HG03097 (cell line): Measurements from ENCODE around the gene GEMIN7.
"Not testable (repeated sequence)": the region's sequence is repeated elsewhere in the genome, so short reads cannot be mapped to it uniquely, and the experiment has no call there.

Source experiments
- ATAC-seq: cut with Tn5 transposase; IDR thresholded peaks from one replicate; pipeline ENCODE4 v1.9.1; 2021; ENCODE audit not compliant: unreplicated experiment, low FRiP score

Gene GEMIN7

DNA sequence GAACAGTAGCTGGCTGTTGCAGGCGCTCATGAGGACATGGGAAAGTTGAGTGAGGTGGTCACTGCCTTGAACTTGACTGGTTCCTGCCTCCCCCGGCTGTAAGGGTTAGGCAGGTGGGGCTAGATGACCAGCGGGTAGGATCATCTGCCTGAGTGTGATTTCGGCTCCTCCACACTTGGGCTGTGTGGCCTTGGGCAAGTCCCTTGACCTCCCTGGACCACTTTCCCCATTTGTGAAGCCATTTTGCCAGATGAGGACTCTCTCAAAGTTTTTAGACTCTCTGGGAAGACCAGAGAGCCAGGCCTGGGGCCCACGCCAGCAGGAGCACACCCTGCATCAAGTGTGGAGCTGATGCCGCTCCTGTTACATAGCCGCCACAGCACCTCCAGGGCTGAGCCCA is 23.4 kb downstream of the GEMIN7 start:
- no peak for ATAC-seq

DNA sequence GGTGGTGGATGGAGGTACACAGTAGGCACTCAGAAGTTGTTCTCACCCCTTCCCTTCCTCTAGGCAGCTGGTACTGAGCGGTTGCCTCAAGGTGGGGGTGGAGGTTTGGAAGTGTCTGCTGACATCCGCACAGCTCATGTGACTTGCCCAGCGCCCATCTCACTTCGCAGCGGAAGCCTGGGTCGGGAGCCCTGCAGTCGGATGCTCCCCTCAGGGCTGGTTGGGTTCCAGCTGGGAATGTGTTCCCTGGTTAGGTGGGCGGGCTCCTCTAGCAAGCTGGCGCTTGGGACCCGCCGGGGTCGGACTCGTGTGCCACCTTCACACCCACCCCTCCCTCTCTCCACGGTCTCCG is 24.1 kb downstream of the GEMIN7 start:
- no peak for ATAC-seq

DNA sequence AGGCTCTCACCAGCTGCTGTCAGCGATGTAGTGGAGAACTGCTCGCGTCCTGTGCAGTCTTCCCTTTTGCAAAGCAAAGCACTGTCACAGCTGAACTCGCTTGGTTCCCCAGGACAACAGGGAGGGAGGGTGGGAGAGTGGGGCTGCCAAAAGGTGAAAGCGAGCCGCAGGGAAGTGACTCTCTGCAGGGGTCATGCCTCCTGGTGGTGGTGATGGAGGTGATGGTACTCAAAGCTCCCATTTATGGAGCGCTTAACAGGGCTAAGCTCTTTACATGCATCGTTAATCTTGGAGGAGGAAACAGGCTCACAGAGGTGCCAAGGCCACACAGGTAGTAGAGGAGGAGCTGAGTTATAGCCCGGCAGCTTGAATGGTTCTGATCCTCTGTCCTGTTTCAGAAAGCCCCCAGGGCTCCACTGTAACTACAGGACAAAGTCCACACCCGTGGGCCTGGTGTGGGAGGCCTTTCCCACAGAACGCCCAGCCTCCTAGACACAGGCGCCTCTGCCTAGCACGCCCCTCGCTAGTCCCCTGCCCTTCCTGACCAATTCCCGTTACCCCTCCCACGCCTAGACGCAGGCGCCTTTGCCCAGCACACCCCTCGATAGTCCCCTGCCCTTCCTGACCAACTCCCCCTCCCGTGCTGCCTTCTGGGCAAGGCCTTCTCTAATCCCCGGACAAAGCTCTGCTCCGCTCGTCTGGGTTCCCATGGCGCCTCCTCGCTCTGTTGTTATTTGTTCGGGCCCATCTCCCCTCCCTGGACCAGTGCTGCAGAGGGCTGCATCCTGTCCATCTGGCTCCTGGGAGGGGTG is 24.7 kb downstream of the GEMIN7 start:
- no peak for ATAC-seq

DNA sequence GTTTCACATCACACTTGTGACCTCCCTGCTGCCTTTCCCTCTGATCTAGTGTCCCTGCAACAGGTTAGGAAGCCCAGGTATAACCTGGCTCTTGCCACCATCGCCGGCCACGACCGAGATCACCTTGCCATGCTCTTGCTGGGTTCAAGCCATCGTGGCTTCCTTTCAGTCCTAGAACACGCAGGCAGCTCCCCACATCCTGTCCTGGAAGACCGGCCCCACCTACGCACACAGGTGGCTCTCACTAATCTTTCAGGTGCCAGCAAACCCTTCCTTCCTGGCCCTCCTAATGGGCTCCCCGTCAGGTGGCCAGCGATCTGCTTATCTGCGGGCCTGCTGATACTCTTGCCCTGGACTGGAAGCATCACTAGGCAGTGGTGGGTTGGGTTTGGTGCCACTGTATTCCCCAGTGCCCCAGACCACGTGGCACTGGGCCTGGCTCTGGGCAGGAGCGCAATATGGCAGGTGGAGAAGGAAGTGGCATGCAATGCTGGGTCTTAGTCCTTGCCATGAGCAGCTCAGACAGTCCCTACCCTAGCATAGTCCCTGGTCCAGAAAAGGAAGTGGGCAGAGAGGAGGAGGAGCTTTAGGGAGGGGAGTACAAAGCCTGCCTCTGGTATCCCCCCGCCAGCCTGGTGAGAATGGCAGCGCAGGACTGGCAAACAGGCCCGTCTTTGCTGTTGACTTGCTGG is 25.7 kb downstream of the GEMIN7 start:
- ATAC-seq, result no peak

DNA sequence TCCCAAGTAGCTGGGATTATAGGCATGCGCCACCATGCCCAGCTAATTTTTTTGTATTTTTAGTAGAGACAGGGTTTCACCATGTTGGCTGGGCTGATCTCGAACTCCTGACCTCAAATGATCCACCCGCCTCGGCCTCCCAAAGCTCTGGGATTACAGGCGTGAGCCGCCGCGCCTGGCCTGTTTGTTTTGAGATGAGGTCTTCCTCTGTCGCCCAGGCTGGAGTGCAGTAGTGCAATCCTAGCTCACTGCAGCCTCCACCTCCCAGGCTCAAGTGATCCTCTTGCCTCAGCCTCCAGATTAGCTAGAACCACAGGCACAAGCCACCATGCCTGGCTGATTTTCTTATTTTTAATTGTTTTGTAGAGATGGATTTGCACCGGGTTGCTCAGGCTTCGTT is 27.3 kb downstream of the GEMIN7 start:
- ATAC-seq, result not testable (repeated sequence)

DNA sequence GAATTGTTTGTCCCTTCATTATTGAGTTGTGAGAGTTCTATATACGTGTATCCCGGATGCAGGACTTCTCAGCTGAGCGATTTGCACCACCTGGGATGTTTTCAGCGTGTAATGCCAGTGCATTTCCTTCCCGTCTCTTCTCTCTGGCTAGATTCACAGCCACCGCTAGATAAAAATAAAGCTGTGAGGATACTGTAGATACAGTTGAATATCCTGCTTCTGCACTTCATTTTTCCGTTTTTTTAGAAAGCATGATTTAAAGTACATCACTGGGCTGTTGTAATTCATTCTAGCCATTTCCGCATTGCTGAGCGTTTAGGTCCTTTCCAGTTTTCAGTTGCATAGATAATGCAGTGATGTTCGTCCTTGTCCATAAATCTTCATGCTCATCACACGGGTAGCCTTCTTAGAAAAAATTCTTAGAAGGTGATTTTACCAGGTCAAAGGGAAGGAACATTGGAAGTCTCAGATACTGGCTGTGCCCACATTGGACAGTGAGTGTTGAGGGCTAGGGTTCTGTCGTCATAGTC is 28.6 kb downstream of the GEMIN7 start:
- no peak for ATAC-seq

DNA sequence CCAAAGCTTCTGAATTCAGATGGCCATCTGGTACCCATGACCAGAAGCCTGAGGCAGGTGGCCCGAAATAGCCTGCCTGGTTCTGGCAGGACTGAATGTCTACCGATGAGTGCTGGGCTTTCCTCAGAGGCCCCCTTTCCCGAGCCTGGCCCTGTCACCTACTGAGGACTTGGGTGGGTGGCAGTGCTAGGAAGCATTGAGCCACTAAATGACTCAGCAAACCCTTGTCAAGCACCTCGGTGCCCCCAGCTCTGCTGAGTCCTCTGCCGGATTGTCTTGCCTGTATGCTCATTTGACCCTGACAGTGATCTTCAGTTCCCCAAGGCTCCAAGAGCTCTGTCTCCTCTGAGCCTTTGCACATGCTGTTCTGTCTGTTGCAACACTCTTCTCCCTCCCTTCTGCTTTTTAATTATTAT is 31.8 kb downstream of the GEMIN7 start:
- no peak for ATAC-seq

DNA sequence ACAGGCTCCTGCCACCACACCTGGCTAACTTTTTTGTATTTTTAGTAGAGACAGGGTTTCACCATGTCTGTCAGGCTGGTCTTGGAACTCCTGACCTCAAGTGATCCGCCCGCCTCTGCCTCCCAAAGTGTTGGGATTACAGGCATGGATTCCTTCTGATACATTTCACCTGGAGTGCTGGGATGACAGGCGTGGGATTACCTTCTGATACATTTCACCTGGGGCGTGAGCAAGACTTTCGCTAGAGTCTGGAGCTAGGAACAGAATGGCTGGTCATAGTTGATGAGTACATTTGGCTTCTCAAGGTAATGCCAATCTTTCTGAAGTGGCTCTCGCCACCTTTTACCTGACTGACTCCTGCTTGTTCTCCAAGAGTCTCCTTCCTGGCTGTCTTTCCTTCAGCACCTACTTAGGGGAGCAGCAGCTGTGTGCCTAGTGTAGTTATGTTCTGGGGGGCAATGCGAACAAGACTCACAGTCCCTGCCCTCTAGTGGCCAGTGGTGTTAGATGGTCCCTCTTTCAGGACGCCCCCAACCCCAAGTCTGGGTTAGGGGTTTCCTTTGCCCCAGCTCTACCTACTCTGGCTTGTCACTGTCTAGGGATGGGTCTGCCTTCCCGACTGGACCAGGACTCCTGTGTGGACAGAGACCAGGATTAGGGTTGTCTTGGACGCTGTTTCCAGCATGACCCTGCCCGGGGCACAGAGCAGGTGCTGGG is 33.2 kb downstream of the GEMIN7 start:
- no peak for ATAC-seq

DNA sequence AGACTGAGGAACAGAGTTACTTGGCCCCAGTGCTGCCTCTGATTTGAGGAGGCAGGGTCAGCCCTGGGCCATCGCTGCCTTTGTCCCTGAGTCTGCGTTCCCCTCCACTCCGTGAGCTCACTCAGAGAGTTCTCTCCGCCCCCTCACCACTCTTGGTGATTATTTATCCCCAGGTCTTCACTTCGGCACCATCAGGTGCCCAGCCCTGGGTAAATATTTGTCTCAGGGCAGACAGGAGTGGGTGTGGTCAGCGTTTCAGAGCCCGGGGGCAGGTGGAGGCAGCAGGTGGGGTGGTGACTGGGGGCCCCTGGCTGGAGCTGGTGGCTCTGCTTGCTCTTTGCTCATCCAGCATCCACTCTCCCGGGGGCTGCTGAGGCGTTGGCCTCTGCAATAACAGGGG is 34.6 kb downstream of the GEMIN7 start:
- no peak for ATAC-seq

DNA sequence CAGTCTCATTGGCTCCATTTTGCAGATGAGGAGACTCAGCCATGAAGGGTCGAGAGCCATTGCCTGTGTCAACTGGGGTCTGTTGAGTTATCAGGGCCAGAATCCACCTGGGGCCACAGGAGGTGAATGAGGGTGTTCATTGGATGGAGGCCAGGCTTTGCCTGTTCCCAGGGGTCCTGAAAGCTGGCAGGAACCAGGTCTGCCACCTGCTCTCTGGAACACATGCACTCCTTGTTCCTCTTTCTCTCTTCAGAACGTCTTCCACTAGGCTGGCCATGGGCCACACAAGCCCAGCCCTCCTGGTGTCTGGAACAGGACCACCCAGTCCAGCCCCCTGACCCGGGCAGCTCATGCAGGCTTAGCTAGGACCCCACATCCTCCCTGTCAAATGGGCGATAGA is 35.1 kb downstream of the GEMIN7 start:
- no peak for ATAC-seq

DNA sequence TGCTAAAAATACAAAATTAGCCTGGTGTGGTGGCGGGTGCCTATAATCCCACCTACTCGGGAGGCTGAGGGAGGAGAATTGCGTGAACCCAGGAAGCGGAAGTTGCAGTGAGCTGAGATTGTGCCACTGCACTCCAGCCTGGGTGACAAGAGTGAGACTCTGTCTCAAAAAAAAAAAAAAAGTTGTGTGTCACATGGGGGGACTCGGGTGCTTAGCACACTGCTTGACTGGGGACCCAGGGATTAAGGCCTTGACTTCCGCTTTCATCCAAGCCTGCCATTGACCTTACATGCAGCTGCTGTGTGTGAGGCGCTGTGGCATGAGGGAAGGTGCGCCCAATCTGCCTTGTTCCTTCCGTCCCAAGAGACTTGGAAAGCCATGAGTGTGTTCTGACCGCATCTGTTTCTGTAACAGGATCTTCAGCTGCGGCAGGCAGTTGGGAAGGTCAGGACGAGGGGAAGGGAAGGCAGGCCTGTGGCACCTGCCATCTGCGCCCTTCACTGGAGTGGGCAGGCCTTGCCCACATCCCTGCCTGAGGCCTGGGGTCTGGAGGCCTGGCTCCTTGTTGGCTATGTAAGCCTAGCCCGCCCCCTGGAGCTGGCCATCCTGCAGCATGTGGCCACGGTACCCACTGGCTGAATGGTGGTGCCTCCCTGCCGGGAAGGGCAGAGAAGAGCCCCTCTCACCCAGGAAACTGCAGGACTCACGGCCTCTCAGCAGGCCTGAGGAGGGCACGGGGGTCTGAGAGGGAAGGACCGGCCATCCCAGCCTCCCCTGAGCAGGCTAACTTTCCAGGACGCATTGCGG is 37.0 kb downstream of the GEMIN7 start:
- ATAC-seq, result no peak

DNA sequence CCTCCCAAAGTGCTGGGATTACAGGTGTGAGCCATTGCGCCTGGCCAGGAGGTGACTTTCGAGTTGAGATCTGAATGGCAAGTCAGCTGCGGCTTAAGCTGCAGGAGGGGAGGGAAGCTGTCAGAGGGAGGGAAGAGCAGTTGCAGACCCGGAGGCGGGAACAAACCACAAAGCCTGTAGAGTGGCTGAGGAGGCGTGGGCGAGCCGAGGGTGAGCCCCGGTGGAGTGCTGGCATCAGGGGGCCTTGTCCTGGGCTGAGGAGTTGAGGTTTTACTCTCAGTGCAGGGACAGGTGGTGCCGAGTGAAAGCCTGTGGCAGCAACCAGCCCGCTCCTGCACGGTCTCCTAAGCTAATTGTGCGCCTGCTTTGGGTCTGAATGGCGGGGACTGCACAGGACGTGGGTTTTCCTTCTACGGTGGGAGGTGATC is 38.1 kb downstream of the GEMIN7 start:
- no peak for ATAC-seq

DNA sequence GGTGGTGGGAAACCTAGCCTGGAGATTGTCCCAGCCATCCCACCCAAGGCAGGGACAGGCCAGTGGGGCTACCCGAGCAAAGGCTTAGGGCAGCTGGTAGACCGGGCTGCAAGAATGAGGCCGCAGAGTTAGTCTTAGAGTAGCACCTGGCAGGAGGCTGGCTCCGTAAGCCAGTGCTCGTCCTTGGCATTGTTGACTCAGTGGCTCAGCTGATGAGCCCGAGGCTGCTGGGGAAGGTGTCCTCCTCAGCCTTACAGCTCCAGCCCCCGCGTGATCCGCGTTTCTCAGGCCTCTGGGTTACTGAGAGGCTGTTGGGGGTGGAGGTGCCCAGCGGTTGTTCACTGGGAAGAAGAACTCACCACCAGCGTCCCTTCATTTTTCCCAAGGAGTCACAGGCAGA is 38.6 kb downstream of the GEMIN7 start:
- ATAC-seq, result no peak

DNA sequence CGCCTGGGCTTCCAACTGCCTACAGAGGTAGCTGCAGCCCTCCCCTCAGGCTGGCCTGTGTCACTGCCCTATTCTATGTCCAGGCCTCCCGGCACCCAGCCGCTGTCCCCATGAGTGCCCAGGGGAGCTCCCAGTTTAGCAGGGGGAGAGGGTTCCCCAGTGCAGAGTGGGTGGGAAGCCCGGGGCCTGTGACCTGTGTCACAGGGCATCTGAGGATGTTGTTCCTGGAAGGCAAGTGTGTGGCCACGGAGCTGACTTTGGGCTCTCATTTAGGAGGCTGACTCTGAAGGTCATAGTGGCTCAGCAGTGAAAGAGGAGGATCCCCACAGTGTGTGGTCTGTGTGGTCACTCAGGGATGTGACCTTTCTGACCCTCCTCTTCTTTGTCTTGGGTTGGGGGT is 39.0 kb downstream of the GEMIN7 start:
- ATAC-seq, result no peak

DNA sequence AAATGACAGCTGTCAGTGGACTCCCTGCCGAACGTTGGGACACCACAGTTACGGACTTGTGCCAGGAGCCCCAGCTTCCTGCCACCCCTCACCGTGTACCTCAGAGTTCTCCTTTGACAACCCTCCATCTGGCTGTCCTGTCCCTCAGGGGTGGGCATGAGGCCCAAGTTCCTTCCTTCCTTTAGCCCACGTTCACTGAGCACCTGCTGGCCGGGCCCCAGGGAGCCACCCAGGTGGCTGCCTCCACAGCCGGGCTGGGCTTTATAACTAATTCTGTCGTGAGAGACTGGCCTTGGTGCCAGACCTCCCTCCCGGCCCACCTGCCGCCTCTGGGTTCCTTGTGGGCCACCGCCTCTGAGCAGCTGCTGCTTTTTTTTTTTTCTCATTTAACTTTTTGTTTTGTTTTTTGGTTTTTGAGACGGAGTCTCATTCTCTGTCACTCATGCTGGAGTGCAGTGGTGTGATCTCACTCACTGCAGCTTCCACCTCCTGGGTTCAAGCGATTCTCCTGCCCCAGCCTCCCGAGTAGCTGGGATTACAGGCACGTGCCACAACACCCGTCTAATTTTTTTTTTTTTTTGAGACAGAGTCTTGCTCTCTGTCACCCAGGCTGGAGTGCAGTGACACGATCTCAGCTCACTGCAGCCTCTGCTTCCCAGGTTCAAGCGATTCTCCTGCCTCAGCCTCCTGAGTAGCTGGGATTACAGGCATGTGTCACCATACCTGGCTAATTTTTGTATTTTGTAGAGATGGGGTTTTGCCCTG is 39.7 kb downstream of the GEMIN7 start:
- peak; percentile 48 for ATAC-seq

DNA sequence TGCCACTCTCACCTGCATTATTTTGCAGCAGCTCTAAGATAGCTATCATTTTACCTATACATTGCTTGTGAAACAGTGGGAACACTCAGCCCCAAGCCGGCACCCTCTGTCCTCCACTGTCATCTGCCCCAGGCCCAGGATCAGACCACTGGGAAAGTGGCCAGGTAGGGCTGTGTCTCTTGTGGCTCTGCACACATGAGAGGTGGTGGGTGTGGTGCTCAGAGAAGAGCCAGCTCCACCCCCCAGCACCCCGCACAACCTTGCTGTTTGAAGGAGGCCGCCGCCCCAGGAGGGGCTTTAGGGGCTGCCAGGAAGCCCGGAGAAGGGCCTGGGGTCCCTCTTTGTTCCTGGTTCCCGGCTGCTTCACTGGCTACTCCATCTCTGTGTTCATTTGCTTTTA is 40.5 kb downstream of the GEMIN7 start:
- no peak for ATAC-seq

DNA sequence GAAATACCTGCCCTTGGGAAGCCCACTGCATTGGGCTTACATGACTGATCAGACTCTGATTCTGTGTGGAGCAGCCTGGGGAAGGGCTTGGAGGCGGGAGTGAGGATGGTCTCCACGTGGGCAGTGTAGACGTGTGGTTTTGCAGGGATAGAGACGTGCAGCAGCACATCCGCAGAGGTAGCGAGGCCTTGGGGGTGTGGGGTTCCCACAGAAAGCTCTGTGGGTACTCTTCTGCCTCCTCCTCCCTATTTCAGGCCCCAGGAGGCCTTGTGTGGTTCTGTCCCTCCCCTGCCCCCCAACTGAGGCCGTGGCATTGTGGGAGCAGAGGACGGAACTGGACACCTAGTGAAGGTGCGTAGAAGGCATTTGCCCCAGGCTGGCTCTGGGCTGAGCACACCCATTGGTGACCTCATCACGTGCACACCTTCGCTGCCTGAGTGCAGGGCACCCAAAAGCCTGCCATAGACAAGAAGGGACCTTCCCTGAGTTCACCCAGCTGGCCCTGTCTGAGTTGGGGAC is 42.8 kb downstream of the GEMIN7 start:
- no peak for ATAC-seq

DNA sequence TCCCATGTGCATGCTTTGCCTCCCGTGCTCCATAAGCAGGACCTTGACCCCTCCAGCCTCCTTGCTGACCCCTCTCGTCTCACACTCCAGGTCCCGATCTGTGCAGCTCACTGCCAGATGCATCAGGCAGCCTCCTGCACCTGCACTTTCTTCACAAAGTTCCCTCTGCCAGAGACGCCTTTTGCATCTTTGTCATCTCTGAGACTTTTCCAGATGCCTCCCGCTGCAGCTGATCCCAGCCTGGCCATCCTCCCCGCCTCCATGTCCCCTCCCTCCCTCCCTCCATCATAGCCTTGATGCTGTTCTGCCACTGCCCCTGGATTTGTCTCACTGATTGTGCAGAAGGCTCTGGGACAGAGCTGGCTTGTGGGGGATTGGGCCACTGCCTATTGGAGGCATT is 43.8 kb downstream of the GEMIN7 start:
- ATAC-seq, result no peak

DNA sequence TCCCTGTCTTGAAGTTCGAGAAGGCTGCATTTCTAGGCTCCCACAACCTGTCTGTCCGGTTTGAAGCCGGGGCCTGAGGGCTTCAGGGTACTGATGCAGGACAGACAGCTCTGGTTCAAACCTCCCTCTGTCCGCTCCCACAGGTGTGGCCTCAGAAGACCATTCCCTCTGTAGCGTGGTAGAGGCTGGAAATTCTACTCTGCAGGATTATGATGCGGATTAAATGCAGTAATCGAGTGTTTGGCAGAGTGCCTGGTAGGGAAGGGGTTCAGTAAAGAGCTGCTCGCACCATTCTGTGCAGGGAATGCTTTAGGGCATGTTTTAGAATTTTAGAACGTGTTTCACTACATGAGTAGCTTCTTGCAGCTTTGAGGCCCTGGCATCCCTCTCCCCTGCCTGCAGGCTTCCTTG is 44.4 kb downstream of the GEMIN7 start:
- ATAC-seq, result no peak

DNA sequence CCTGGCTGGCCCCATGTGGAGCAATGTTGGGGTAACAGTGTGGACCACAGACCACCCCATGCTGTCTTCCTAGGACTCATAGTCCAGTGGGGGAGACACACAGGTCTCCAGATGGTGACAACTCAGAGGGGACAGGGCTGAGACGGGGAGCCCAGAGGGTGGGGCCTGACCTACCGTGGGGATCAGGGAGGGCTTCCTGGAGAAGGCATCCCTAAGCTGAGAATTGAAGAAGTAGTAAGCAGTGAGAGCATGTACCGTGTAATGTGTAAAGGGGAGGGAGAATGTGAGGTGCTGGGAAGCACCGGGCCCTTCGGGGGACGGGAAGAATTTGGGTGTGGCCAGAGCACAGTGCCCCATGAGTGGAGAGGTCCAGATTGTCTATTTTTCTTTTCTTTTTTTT is 45.0 kb downstream of the GEMIN7 start:
- no peak for ATAC-seq
